ENCODE results near the gene SORCS3.

SORCS3 gene

GRCh38 chr10:104980368-104980767 lies 339.3 kb downstream of the SORCS3 start:
- Histone ChIP-seq H3K27ac (ENCODE audit: low read length) (no peak overlapping the region), H3K4me1 (ENCODE audit: insufficient read depth, low read length) (no peaks in the 10 kb centered on the region), H3K9ac (ENCODE audit: low read depth, low read length) (no peak overlapping the region), H2AFZ (ENCODE audit: low read depth, low read length) (no peak overlapping the region), H3K9me3 (ENCODE audit: insufficient read depth, low read length, severe bottlenecking) (no peaks in the 10 kb centered on the region), H3K4me3 (ENCODE audit: low read depth in 1 of 2, low read length in 2 of 2) (no peak overlapping the region), H4K20me1 (ENCODE audit: insufficient read depth, low read length) (no peaks in the 10 kb centered on the region), H3K4me2 (ENCODE audit: insufficient read depth, low read length) (no peak overlapping the region), H3K36me3 (ENCODE audit: insufficient read depth, low read length) (no peaks in the 10 kb centered on the region), H3K79me2 (ENCODE audit: insufficient read depth, low read length) (no peaks in the 10 kb centered on the region), H3K27me3 (ENCODE audit: insufficient read depth, low read length, poor library complexity) (no peaks in the 10 kb centered on the region)
- ATAC-seq (ENCODE audit: insufficient read depth, low read depth), result no peak
- DNase-seq, result no peak
- no peak for TF ChIP-seq CTCF (IDR thresholded peaks at IDR 0.05; ENCODE audit: borderline replicate concordance, extremely low read depth, low read length, poor library complexity, severe bottlenecking)
- no peak for TF ChIP-seq EZH2 (IDR thresholded peaks at IDR 0.05; ENCODE audit: borderline replicate concordance, low read depth, low read length, severe bottlenecking)

- Histone ChIP-seq H4K20me1 (ENCODE audit: insufficient read depth, low read length) (no peaks in the 10 kb centered on the region), H3K4me1 (ENCODE audit: insufficient read depth, low read length) (no peaks in the 10 kb centered on the region), H3K4me2 (ENCODE audit: insufficient read depth, low read length) (no peak overlapping the region), H3K9me3 (ENCODE audit: insufficient read depth, low read length, severe bottlenecking) (no peaks in the 10 kb centered on the region), H3K79me2 (ENCODE audit: insufficient read depth, low read length) (no peaks in the 10 kb centered on the region), H2AFZ (ENCODE audit: low read depth, low read length) (no peak overlapping the region), H3K36me3 (ENCODE audit: insufficient read depth, low read length) (no peaks in the 10 kb centered on the region), H3K27me3 (ENCODE audit: insufficient read depth, low read length, poor library complexity) (no peaks in the 10 kb centered on the region), H3K4me3 (ENCODE audit: low read depth in 1 of 2, low read length in 2 of 2) (no peak overlapping the region), H3K27ac (ENCODE audit: low read length) (no peak overlapping the region), H3K9ac (ENCODE audit: low read depth, low read length) (no peak overlapping the region)
- DNase-seq (no peak), ATAC-seq (ENCODE audit: insufficient read depth, low read depth) (no peak)
- TF ChIP-seq CTCF (IDR thresholded peaks at IDR 0.05; ENCODE audit: borderline replicate concordance, extremely low read depth, low read length, poor library complexity, severe bottlenecking), result no peak
- no peak for TF ChIP-seq EZH2 (IDR thresholded peaks at IDR 0.05; ENCODE audit: borderline replicate concordance, low read depth, low read length, severe bottlenecking)
Observed at GRCh38 chr10:104981995-104982394, 340.9 kb downstream of the SORCS3 start.

- no peaks in the 10 kb centered on the region for H3K36me3 ChIP-seq (ENCODE audit: insufficient read depth, low read length)
- no peaks in the 10 kb centered on the region for H3K4me1 ChIP-seq (ENCODE audit: insufficient read depth, low read length)
- no peaks in the 10 kb centered on the region for H3K79me2 ChIP-seq (ENCODE audit: insufficient read depth, low read length)
- H3K27ac ChIP-seq (ENCODE audit: low read length), result no peak overlapping the region
- TF ChIP-seq CTCF (IDR thresholded peaks at IDR 0.05; ENCODE audit: borderline replicate concordance, extremely low read depth, low read length, poor library complexity, severe bottlenecking), result no peak
- no peak for TF ChIP-seq EZH2 (IDR thresholded peaks at IDR 0.05; ENCODE audit: borderline replicate concordance, low read depth, low read length, severe bottlenecking)
- H3K4me2 ChIP-seq (ENCODE audit: insufficient read depth, low read length), result no peak overlapping the region
- no peaks in the 10 kb centered on the region for H3K9me3 ChIP-seq (ENCODE audit: insufficient read depth, low read length, severe bottlenecking)
- H3K4me3 ChIP-seq (ENCODE audit: low read depth in 1 of 2, low read length in 2 of 2), result no peak overlapping the region
- H3K27me3 ChIP-seq (ENCODE audit: insufficient read depth, low read length, poor library complexity), result no peaks in the 10 kb centered on the region
- DNase-seq (no peak), ATAC-seq (ENCODE audit: insufficient read depth, low read depth) (no peak)
- no peaks in the 10 kb centered on the region for H4K20me1 ChIP-seq (ENCODE audit: insufficient read depth, low read length)
- no peak overlapping the region for H3K9ac ChIP-seq (ENCODE audit: low read depth, low read length)
- H2AFZ ChIP-seq (ENCODE audit: low read depth, low read length), result no peak overlapping the region
Observed at GRCh38 chr10:104988686-104989085, 347.6 kb downstream of the SORCS3 start.

- H3K9me3 ChIP-seq (ENCODE audit: insufficient read depth, low read length, severe bottlenecking), result no peaks in the 10 kb centered on the region
- H3K4me1 ChIP-seq (ENCODE audit: insufficient read depth, low read length), result no peaks in the 10 kb centered on the region
- no peak overlapping the region for H2AFZ ChIP-seq (ENCODE audit: low read depth, low read length)
- no peaks in the 10 kb centered on the region for H4K20me1 ChIP-seq (ENCODE audit: insufficient read depth, low read length)
- no peaks in the 10 kb centered on the region for H3K79me2 ChIP-seq (ENCODE audit: insufficient read depth, low read length)
- TF ChIP-seq CTCF (IDR thresholded peaks at IDR 0.05; ENCODE audit: borderline replicate concordance, extremely low read depth, low read length, poor library complexity, severe bottlenecking) (no peak), EZH2 (IDR thresholded peaks at IDR 0.05; ENCODE audit: borderline replicate concordance, low read depth, low read length, severe bottlenecking) (no peak)
- no peaks in the 10 kb centered on the region for H3K27me3 ChIP-seq (ENCODE audit: insufficient read depth, low read length, poor library complexity)
- DNase-seq (no peak), ATAC-seq (ENCODE audit: insufficient read depth, low read depth) (no peak)
- no peaks in the 10 kb centered on the region for H3K36me3 ChIP-seq (ENCODE audit: insufficient read depth, low read length)
- no peak overlapping the region for H3K9ac ChIP-seq (ENCODE audit: low read depth, low read length)
- H3K27ac ChIP-seq (ENCODE audit: low read length), result no peak overlapping the region
- no peak overlapping the region for H3K4me2 ChIP-seq (ENCODE audit: insufficient read depth, low read length)
- no peak overlapping the region for H3K4me3 ChIP-seq (ENCODE audit: low read depth in 1 of 2, low read length in 2 of 2)
Observed at GRCh38 chr10:104989880-104990279, 348.8 kb downstream of the SORCS3 start.
